Chondrocyte (in vitro differentiated cells): ENCODE measurements around the gene RABGAP1L. TPM values are rescaled to one million over a fixed set of nuclear protein-coding genes. Genes with fewer than 3 reads are reported as not detected.

Experiments used
- DNase-seq: peaks from one replicate; pipeline ENCODE4 v3.0.0; 2021; ENCODE audit warnings: mixed read lengths, low spot score
- H3K27ac Mint-ChIP-seq: one replicate; pipeline ENCODE4 v1.8.0; 2021; ENCODE audit warnings: mild to moderate bottlenecking, moderate library complexity, mixed read lengths; ENCODE audit not compliant: unreplicated experiment
- H3K27me3 Mint-ChIP-seq: 2 replicates; pipeline ENCODE4 v1.8.0; 2021; ENCODE audit warnings: low read depth, mixed read lengths
- H3K36me3 Mint-ChIP-seq: 2 replicates; pipeline ENCODE4 v1.8.0; 2021; ENCODE audit warnings: low read depth, mixed read lengths
- H3K4me1 Mint-ChIP-seq: 2 replicates; pipeline ENCODE4 v1.8.0; 2021; ENCODE audit warnings: low read depth, mild to moderate bottlenecking, mixed read lengths
- H3K4me3 Mint-ChIP-seq: one replicate; pipeline ENCODE4 v1.8.0; 2021; ENCODE audit warnings: mild to moderate bottlenecking, moderate library complexity, mixed read lengths; ENCODE audit not compliant: unreplicated experiment
- H3K9me3 Mint-ChIP-seq: 2 replicates; pipeline ENCODE4 v1.8.0; 2021; ENCODE audit warnings: low read depth, mixed read lengths
- CTCF ChIP-seq: fragments of 200-600 bp; sonication (generic); IDR thresholded peaks from 2 replicates; pipeline ENCODE4 v1.5.0; 2021; ENCODE audit warnings: antibody characterized with exemption, mild to moderate bottlenecking, moderate library complexity
- total RNA-seq: library from RNA; stranded (reverse); gene quantifications from 3 replicates; pipeline ENCODE4 v1.2.1, GENCODE V29; 2021

The RABGAP1L gene
- total RNA-seq, 1 donor from 2014 or later, result 27.1 TPM

GRCh38 chr1:174825127-174825526 lies 665.8 kb downstream of the RABGAP1L start:
- Mint-ChIP-seq H3K9me3 (no peaks in the 10 kb centered on the region), H3K4me1 (no peaks in the 10 kb centered on the region), H3K27ac (no peak overlapping the region), H3K36me3 (no peaks in the 10 kb centered on the region), H3K27me3 (no peaks in the 10 kb centered on the region), H3K4me3 (no peak overlapping the region)
- DNase-seq, result no peak
- no peak for TF ChIP-seq CTCF

GRCh38 chr1:174825806-174826205 lies 666.5 kb downstream of the RABGAP1L start:
- Mint-ChIP-seq H3K27ac (no peak overlapping the region), H3K4me3 (no peak overlapping the region), H3K36me3 (no peaks in the 10 kb centered on the region), H3K27me3 (no peaks in the 10 kb centered on the region), H3K4me1 (no peaks in the 10 kb centered on the region), H3K9me3 (no peaks in the 10 kb centered on the region)
- no peak for DNase-seq
- no peak for TF ChIP-seq CTCF

GRCh38 chr1:174828264-174828663 lies 668.9 kb downstream of the RABGAP1L start:
- H3K4me1 Mint-ChIP-seq, result no peaks in the 10 kb centered on the region
- TF ChIP-seq CTCF, result no peak
- no peaks in the 10 kb centered on the region for H3K36me3 Mint-ChIP-seq
- no peaks in the 10 kb centered on the region for H3K9me3 Mint-ChIP-seq
- H3K4me3 Mint-ChIP-seq, result no peak overlapping the region
- DNase-seq, result no peak
- no peak overlapping the region for H3K27ac Mint-ChIP-seq
- no peaks in the 10 kb centered on the region for H3K27me3 Mint-ChIP-seq

- DNase-seq, result no peak
- Mint-ChIP-seq H3K27me3 (no peaks in the 10 kb centered on the region), H3K9me3 (no peaks in the 10 kb centered on the region), H3K4me1 (no peaks in the 10 kb centered on the region), H3K36me3 (no peaks in the 10 kb centered on the region), H3K27ac (no peak overlapping the region), H3K4me3 (no peak overlapping the region)
- no peak for TF ChIP-seq CTCF
These were observed 670.7 kb downstream of the RABGAP1L start for GRCh38 chr1:174829990-174830389.

GRCh38 chr1:174836543-174836942 lies 677.2 kb downstream of the RABGAP1L start:
- H3K4me3 Mint-ChIP-seq, result no peak overlapping the region
- no peaks in the 10 kb centered on the region for H3K36me3 Mint-ChIP-seq
- H3K27ac Mint-ChIP-seq, result no peak overlapping the region
- H3K27me3 Mint-ChIP-seq, result no peaks in the 10 kb centered on the region
- DNase-seq, result no peak
- TF ChIP-seq CTCF, result no peak
- H3K4me1 Mint-ChIP-seq, result peaks cover 17% of the 10 kb centered on the region
- no peaks in the 10 kb centered on the region for H3K9me3 Mint-ChIP-seq
